ENCODE measurements around the gene PPP2R2D. TPM values are rescaled to one million over a fixed set of nuclear protein-coding genes. Genes with fewer than 3 reads are reported as not detected.

The PPP2R2D gene
- total RNA-seq, 1 donor from 2014 or later, result 37.4 TPM

DNA sequence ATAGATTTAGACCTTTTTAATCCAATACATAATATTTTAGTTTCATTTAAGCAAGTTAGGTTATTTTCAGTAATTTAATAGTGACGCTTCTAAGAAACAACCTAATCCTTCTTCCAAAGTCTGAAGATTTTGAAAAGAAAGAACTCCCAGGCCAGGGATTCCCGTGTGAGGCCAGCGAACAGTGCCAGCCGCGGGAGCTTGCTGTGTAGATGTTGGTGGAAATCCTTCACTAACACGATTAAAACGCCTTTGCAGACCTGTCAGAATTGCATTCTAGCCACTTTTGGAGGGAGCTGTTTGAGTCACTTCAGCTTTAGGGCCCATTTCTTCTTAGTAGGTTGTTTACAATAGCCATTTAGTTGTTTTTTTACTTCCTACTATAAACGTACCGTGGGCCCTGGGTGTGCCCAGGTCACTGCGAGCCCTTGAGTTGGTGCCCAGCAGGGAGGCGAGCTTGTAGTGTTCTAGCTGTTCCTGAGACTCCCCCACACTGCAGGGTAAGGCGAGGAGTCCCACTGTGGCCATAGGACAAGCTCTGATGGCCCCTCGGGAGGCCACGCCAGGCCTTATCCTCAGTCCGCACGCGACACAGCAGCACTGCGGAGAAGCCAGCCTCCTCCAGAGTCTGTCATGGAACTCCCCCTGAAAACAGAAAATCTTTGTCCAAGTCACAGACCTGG lies 32.3 kb downstream of the PPP2R2D start:
- TF ChIP-seq CTCF (IDR thresholded peaks at IDR 0.05; ENCODE audit: insufficient read depth, low read length, poor library complexity, severe bottlenecking), result no peak
- DNase-seq (ENCODE audit: low read depth), result no peak
- H3K4me3 ChIP-seq (ENCODE audit: low read depth, low read length), result no peak overlapping the region
- no peaks in the 10 kb centered on the region for H3K36me3 ChIP-seq (ENCODE audit: control insufficient read depth, insufficient read depth, low read length)
- H3K27me3 ChIP-seq (ENCODE audit: control insufficient read depth, insufficient read depth, low read length), result no peaks in the 10 kb centered on the region

DNA sequence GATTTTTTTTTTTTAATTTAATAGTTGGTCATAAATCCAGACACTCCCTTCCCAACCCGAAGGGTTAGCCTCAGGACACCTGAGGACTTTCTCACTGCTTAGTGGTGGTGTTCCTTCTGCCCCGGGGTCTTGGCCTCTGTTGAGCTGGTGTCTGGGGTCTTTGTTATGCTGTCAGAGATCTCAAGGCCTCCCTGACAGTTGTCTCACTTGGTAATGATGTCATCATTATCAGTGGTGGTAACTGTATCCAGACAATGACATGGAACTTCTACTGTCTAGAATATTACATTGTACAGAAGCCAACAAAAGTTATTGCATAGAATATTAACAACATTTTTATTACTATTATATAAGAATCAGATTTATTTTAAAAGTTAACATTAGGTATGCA lies 32.9 kb downstream of the PPP2R2D start:
- no peak for TF ChIP-seq CTCF (IDR thresholded peaks at IDR 0.05; ENCODE audit: insufficient read depth, low read length, poor library complexity, severe bottlenecking)
- DNase-seq (ENCODE audit: low read depth), result no peak
- no peaks in the 10 kb centered on the region for H3K27me3 ChIP-seq (ENCODE audit: control insufficient read depth, insufficient read depth, low read length)
- H3K4me3 ChIP-seq (ENCODE audit: low read depth, low read length), result no peak overlapping the region
- H3K36me3 ChIP-seq (ENCODE audit: control insufficient read depth, insufficient read depth, low read length), result no peaks in the 10 kb centered on the region

DNA sequence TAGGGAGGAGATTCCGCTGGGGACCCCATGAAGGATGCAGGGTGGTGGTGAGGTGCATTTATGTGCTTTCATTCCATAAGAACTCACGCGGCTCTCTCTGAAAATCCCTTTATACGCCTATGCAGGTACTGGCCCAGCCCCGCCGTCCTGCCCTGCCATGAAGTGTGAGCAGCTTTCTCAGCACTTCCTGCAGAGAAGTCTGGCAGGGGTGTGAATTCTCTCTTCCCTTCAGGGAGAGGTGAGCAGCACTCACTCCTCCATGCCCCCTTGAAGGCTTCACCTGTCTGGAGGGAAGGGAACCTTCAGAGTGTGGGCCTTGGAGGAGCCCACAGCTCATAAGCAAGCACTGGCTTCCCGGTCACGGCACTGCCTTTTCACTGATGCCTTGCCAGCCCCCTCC lies 34.0 kb downstream of the PPP2R2D start:
- no peaks in the 10 kb centered on the region for H3K27me3 ChIP-seq (ENCODE audit: control insufficient read depth, insufficient read depth, low read length)
- no peak overlapping the region for H3K4me3 ChIP-seq (ENCODE audit: low read depth, low read length)
- no peaks in the 10 kb centered on the region for H3K36me3 ChIP-seq (ENCODE audit: control insufficient read depth, insufficient read depth, low read length)
- DNase-seq (ENCODE audit: low read depth), result no peak
- TF ChIP-seq CTCF (IDR thresholded peaks at IDR 0.05; ENCODE audit: insufficient read depth, low read length, poor library complexity, severe bottlenecking), result no peak

GRCh38 chr10:131935260-131935659 lies 34.5 kb downstream of the PPP2R2D start:
- no peaks in the 10 kb centered on the region for H3K27me3 ChIP-seq (ENCODE audit: control insufficient read depth, insufficient read depth, low read length)
- H3K36me3 ChIP-seq (ENCODE audit: control insufficient read depth, insufficient read depth, low read length), result no peaks in the 10 kb centered on the region
- TF ChIP-seq CTCF (IDR thresholded peaks at IDR 0.05; ENCODE audit: insufficient read depth, low read length, poor library complexity, severe bottlenecking), result no peak
- DNase-seq (ENCODE audit: low read depth), result no peak
- H3K4me3 ChIP-seq (ENCODE audit: low read depth, low read length), result no peak overlapping the region

- no peak for DNase-seq (ENCODE audit: low read depth)
- no peak for TF ChIP-seq CTCF (IDR thresholded peaks at IDR 0.05; ENCODE audit: insufficient read depth, low read length, poor library complexity, severe bottlenecking)
- H3K4me3 ChIP-seq (ENCODE audit: low read depth, low read length), result no peak overlapping the region
- no peaks in the 10 kb centered on the region for H3K36me3 ChIP-seq (ENCODE audit: control insufficient read depth, insufficient read depth, low read length)
- no peaks in the 10 kb centered on the region for H3K27me3 ChIP-seq (ENCODE audit: control insufficient read depth, insufficient read depth, low read length)
These were observed 35.5 kb downstream of the PPP2R2D start for GRCh38 chr10:131936294-131936693.

- no peak for DNase-seq (ENCODE audit: low read depth)
- no peaks in the 10 kb centered on the region for H3K27me3 ChIP-seq (ENCODE audit: control insufficient read depth, insufficient read depth, low read length)
- H3K4me3 ChIP-seq (ENCODE audit: low read depth, low read length), result no peak overlapping the region
- no peak for TF ChIP-seq CTCF (IDR thresholded peaks at IDR 0.05; ENCODE audit: insufficient read depth, low read length, poor library complexity, severe bottlenecking)
- no peaks in the 10 kb centered on the region for H3K36me3 ChIP-seq (ENCODE audit: control insufficient read depth, insufficient read depth, low read length)
These were observed 35.9 kb downstream of the PPP2R2D start for GRCh38 chr10:131936736-131937135.
